HPDE6-E6E7 (cell line): ENCODE results near the gene ICA1.

Experiments
- DNase-seq: peaks from one replicate; pipeline ENCODE4 v3.0.0; 2011; ENCODE audit warnings: missing footprints; ENCODE audit errors: extremely low spot score

ICA1 gene

DNA sequence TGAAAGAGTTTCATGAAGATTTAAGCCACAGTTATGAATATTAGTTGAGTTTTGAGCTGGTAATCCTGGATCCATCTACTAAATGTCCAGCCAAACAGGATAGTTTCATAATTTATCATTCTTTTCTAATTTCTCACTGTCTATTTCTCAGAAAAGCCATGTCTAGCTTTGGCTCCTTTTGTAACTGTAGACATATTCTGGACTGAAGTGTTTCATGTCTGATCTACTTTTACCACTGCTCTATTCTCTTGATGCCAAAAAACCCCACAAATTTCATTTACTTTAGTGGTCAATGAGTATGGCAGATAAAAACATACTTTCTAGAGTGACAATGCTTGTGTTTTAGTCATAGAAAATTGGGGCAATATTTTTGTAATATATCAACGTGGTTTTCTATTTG, 61.2 kb downstream of the ICA1 start:
- no peak for DNase-seq

DNA sequence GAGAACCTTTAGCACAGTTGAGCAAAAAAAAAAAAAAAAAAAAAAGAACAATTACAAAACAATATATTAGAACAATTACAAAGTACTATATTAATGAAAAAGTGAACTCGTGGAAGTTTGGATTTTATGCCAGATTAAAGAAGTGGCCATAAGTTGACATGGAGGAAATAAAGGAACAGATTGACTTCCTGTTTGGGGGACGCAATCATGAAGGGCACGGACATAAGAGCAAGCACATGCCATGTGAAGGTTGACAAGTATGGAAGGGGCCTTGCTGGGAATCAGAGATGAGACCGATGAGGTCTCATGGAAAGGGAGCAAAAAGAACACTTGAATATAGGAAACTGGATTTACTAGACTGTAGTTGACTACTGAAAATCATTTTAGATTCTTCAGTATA, 61.7 kb downstream of the ICA1 start:
- no peak for DNase-seq

- no peak for DNase-seq
Measured at GRCh38 chr7:8197994-8198698, 63.8 kb downstream of the ICA1 start.

- no peak for DNase-seq
Measured at GRCh38 chr7:8192897-8193296, 69.1 kb downstream of the ICA1 start.

DNA sequence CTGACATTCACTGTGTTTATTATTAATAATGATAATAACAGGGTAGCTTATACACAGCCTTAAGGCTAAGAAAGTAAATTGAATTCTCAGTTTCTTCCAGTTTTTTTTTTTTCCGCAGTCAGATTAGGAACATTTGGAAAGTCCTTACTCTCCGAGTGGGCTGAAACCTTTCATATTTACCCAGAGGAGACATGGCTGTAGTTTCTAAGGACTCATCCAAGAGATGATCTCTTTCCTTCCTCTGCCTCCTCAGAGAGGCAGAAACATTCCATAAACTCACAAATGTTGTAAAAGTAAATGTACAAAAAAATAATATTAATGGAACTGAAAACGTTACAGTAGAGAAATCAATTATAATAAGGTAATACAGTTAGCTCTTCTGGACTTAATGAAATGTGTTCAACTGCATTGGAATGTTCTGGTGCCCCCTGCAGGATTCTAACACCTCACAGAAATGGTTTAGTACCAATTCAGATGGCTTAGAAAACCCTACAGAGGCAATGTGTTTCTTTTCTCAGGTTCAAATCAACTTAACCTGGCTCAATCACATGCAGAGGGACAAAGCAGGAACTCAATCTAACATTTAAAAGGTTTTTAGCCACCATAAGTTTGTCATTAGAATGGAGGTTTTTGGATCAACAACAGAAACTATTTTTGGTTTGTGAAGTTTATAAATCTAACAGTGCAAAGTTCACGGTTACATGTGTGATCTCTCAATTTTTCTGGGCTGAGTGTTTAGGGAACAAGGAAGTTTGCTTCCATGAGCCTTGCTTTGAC, 71.7 kb downstream of the ICA1 start:
- DNase-seq: no peak

DNA sequence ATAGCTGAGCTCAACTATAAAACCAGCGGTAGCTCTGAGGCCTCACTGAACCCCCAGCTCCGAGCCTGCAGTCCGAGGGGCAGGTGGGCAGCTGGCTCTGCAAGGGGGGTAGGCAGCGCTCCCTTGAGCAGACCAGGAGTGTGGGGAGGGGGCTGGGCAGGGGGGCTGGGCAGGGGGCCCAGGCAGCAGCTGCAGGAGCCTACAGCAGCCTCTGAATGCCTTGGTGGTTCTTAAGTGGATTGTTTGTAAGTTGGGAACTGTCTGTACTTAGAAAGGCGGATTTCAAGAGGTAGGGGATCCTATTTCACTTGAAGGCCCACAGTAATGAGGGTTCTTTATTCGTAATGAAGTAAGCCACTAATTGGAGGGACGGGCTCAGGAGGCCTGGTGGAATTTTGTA, 72.3 kb downstream of the ICA1 start:
- no peak for DNase-seq

- DNase-seq: no peak
Measured at GRCh38 chr7:8185926-8186683, 75.9 kb downstream of the ICA1 start.

DNA sequence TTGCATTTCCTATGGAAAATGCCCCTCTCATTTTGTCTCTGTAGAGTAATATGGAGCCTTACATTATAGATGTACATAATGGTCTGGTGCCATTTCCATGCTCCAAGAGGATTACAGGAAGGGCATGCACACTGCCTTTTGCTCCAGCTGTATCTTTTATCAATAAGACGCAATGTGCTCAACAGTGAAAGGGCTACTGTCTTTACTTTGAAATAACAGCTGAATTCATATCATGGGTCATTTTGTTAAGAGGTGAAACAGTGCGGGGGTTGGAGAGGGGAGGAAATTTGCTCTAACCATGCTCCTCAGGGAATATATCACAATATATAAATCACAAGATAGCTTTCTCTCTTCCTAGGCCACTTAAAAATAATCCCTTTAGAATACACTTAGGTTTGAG, 77.7 kb downstream of the ICA1 start:
- no peak for DNase-seq

DNA sequence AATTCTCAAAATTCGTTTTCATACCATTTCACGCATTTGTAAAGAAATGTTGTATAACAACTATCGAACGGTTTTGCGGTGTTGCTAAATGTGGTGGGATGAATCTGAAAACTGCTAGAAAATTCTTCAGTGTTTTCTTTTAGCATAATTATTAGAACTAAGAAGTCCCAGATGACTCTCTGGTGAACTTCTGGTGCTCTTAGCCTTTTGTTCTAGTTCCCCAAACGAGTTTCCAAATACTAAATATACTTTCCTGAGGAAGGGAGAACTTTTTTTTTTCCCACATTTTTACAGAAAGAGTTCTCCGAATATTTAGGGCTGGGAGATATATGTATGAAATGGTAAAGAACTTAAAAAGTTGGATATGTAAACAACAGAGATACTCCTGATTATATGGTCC, 82.5 kb downstream of the ICA1 start:
- DNase-seq: no peak

DNA sequence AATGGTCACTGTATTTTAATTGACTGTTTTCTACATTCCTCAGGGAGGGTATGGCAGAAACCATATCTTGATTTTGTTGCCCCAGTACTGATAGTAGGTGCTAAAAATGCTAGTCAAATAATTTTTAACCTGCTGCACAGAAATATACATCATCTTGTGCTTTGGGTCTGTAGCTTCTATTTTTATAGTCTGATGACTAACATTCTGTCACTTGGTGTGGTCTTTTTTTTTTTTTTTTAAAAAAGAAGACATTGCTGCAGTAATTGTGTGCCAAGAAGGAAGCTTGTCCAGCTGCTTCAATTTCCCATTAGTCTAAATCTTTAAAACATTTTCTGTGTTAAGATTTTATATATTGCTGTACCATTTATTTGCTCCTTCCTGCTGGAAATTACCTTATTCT, 83.6 kb downstream of the ICA1 start:
- DNase-seq: no peak

GRCh38 chr7:8177109-8177933, 84.6 kb downstream of the ICA1 start:
- DNase-seq: no peak

GRCh38 chr7:8176370-8177081, 85.4 kb downstream of the ICA1 start:
- DNase-seq: no peak

GRCh38 chr7:8175929-8176369, 86.0 kb downstream of the ICA1 start:
- DNase-seq: no peak

GRCh38 chr7:8172372-8173354, 89.3 kb downstream of the ICA1 start:
- no peak for DNase-seq

GRCh38 chr7:8169171-8169570, 92.8 kb downstream of the ICA1 start:
- DNase-seq: no peak

DNA sequence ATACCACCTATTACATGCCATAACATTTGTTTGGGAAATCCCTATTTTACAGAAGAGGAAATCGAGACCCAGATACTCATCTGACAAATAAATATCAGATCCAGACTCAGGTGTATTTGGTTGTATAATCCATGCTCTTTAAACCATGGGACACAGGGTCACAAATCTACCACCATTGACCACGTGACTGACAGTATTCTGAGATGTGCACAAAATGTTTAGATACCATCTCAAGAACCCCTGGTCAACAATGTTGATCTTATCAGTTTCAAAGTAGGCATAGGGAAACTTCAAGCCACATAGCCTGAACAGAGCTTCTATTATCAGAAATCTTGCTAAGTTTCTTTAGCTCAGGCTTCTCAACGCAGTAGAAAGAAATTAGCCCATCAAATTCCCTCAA, 93.6 kb downstream of the ICA1 start:
- no peak for DNase-seq

DNA sequence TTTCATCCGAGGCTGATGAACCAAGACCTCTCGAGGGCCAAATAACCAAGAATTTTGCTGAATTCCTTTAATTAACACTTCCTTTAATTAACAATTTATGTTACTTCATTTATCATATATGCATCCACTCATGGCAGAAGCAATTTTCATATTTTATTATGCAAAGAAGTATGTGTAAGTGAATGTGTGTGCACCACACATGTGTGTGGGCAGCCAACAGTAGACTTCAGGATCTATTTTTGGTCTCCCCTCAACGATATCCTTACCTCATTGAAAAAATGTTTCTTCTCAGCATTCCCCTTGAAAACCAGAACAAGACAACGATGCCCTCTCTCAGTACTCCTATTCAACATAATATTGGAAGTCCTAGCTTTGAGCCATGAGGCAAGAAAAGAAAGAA, 96.8 kb downstream of the ICA1 start:
- DNase-seq: no peak

DNA sequence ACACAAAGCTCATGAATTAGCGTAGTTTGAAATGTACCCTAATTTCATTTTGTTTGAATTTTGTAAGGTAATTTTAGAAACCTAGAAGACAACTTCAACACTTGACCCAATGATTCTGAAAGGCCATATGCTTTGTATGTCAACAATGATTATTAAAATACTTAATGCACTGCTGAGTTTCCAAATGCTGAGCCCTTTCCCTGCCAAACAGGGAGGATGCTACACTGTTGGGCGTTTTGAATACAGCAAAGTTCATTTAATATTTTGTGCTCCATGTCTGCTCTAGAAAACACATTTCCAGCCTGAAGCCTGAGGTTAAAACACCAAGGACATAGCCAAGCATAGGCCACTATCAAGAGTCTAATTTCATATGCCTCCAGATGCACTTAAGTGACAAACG, 99.8 kb downstream of the ICA1 start:
- no peak for DNase-seq

GRCh38 chr7:8161364-8161828, 100.6 kb downstream of the ICA1 start:
- DNase-seq: no peak
